Putamen (tissue), 1 donor: ENCODE measurements around the gene VCX3B.
"Not testable (repeated sequence)": the region's sequence is repeated elsewhere in the genome, so short reads cannot be mapped to it uniquely, and the experiment has no call there.

Experiments
- DNase-seq: peaks from one replicate; pipeline ENCODE4 v3.0.0-alpha.2; 2016; ENCODE audit warnings: low spot score

The VCX3B gene

DNA sequence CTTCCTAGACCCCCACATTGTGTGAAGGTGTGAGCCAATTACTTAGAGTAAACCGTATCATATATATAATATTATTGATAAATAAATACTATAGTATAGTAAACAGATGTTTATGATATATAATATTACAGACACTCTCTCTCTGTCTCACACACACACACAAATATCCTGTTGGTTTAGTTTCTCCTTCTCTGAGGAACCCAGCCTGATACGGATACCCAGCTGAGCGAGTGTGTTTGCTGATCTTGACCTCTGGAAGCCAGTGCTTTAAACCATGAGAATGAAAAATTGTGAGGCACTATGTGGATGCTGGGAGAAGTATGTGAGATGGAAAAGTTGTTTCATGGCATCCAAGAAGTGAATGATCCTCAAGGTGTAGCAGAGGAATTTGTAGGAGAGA is at the start of gene VCX3B:
VCX3B (plus strand) TSS at position 301 of the 400 bp plus-strand sequence. CDS start 621 bp downstream, outside the sequence.
- not testable (repeated sequence) for DNase-seq

DNA sequence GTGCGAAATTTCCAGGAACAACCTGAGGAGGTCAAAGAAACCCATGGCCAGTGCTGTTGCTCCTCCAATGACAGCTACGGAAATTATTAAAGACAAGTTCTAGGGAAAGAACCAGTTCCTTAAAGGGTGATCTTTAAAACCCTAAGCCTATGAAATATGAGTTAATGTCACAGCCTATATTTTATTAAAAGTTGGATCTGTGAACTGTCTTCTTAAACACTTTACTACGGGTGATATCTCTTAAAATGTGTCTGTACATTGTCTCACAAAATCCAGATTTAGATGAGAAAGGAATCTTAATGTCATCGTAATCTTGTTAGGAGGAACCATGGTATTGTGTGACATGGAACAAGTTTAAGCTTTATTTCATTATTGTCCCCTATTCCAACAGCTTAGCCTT is 46.3 kb upstream of the VCX3B start:
- no peak for DNase-seq

DNA sequence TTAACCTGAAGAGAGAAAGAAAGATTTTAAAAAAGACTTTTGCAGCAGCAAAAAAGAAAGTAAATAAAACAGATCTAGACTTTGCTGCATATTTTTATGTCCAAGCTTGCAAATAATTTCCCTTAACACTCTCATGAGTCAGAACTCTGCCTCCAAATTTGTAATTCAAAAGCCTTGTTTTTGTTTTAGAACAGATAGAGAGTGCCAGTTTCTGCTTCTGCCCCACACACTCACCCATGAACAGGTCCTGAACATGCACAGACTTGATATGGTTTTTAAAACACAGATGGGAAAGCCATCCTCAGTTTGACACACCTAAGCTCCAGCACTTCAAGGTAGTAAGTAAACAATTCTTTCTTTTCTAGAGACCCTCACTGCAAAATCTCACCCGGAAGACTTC is 39.7 kb upstream of the VCX3B start:
- no peak for DNase-seq

DNA sequence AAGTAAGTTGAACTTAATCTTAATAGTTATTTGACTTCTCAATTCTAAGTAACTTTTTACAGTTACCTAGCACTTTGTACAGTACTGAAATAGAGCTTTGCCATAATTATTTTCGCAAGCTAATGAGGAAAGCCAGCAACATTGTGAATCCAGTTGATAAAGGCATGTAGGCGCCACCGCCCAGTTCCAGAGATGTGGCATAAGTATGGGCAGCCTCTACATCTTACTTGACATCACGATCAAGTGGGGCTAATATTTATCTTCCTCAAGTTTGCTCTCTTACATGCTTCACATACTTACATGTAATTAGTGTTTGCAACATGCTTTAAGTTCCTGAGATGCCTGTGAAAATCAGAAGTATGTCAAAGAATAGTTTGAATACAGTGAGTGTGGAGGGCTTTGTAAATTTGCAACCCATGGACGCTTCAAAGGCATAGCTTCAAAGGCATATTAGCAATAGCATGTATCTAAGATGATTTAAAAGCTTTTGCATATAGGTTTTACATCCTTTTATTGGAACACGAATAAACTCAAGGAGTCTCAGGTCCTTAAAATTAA is 34.9 kb upstream of the VCX3B start:
- DNase-seq, result no peak

DNA sequence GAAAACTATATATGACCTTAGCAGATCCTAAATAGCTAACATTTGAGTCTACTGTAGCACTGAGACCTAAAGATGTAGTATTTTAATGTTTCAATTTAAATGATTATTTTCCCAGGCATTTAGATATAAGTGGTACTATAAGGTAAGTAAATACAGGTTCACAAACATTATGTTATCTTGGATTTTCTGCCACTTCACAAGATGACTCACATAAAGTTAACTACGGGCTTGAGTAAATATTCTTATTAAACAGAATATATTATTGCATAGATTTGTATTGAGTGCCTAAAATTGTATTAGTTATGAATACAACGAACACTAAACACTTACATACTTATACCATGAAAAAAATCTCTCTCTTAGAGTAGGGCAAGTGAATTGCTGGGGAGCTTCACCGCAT is 34.2 kb upstream of the VCX3B start:
- no peak for DNase-seq

DNA sequence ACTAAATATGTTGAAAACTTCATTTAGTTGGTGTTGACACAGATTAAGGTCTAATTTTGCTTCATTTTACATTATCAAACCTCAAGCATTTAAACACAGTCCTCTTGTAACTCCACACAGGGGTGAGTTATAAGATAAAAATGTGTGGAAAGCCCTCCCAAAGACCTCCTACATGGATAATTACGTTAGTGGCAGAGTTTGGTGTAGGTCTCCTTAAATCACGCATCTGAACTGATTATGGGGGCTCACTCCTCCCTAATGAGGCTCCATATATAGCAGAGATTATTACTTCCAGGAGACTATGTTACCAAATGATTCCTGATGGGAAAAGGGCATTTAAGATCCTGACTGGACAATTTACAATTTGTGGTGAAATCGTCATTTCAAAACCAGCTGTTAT is 32.2 kb upstream of the VCX3B start:
- DNase-seq, result no peak

DNA sequence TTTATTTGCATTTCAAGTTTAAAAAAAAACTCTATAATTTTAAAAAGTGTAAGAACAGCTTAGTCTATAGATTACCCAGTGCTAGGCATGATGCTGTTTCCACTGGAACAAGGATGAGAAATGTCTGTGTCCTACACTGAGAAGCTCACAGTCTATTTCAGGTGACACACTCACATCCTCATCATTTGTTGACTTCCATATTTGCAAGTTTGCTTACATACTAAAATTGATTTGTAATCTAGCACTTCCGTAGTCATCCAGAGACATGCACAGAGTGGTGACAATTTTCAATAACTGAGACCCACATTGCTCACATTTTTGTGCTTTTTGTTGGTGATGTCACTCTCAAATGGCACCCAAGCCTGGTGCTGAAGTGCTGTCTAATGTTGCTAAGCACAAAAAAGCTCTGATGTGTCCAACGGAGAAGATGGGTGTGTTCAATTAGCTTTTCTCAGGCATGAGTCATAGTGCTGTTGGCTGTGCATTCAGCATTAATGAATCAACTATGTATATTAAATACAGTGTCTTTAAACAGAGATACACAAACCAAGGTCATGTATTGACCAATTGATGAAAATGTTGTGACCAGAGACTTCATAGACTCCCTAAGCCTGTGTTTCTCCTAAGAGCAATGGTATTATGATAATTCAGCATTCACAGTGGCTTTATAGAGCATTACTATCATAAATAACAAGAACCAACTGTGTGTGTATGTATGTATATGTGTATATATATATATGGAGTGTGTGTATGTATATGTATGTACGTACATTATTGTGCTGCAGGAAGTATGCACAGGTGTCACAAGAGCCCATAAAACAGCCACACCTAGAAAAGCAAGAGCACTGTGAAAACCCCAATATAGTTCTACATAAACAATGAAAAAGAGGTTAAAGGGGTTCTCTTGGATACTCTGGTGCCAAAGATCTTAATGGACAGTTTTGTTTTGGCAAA is 31.2 kb upstream of the VCX3B start:
- no peak for DNase-seq

DNA sequence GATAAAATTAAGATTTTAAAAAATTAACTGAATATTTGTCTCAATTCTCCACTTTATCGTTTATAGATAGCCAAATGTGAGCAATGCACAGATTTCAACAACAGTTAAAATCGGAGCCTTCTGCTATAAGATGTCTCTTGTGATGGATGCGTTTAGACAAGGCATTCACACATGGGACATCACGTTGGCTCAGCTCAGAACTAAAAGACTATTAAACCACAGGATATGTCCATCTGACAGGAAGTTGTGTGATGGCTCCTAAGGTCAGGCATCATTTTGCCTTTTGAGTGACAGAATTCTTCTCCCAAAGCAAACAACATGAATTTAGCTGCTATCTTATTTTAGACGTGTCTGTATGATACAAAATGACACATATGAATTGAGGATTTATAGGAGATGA is 17.3 kb upstream of the VCX3B start:
- DNase-seq, result no peak

DNA sequence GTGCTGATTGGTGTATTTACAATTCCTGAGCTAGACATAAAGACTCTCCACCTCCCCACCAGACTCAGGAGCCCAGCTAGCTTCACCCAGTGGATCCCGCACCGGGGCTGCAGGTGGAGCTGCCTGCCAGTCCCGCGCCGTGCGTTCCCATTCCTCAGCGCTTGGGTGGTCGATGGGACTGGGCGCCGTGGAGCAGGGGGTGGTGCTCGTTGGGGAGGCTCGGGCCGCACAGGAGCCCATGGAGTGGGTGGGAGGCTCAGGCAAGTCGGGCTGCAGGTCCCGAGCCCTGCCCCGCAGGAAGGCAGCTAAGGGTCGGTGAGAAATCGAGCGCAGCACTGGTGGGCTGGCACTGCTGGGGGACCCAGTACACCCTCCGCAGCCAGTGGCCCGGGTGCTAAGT is 12.3 kb upstream of the VCX3B start:
- not testable (repeated sequence) for DNase-seq

DNA sequence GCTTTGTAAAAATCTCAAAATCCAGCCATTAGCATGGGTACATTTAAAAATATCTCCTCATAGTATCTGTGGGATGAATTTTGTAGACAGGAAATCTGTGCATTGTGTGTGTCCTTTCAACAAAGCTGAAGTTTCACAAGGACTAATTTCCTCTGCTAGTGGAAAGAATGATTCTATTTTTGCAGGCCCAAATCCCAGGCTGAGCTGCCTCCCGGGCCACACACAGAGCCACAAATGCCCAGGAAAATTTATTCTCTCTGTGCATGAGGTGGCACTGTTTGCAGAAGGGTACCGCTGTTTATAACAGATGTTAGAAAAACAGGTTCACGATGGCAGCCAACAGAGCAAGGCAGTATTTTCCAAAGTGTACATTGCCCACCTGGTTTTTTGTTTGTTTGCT is 11.0 kb upstream of the VCX3B start:
- no peak for DNase-seq

DNA sequence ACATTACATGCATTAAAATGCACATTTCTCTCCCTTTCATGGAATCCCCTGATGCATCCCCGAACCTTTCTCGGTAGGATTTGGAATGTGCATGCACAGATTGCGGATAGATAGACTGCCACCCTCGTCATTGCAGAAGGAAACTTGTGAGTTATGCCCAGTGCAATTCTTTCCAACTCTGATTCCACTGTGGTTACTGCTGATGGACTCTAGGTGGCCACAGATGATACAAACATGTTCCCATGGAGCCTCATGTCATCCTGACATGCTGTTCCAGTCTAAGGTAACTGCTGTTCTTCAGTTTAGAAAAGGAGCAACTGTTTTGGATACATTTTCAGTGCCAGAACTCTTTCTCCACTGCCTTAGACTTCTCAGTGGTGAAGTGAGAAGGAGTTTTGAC is 9.1 kb upstream of the VCX3B start:
- no peak for DNase-seq

DNA sequence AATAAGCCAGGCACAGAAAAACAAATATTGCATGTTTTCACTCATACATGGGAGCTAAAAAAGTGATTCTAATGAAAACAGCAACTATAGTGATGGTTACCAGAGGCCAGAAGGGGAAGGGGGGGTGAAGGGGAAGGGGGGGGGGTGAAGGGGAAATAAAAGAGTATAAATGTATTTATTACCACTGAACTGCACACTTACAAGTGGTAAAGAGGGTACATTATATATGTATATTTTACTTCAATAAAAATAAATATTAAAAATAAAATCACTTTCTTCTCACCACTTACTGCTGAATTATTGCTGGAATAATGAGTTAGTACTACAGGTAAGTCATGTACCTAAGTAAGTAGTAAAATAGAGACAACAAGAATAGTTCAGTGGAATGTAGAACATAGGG is 2.1 kb upstream of the VCX3B start:
- DNase-seq, result no peak

DNA sequence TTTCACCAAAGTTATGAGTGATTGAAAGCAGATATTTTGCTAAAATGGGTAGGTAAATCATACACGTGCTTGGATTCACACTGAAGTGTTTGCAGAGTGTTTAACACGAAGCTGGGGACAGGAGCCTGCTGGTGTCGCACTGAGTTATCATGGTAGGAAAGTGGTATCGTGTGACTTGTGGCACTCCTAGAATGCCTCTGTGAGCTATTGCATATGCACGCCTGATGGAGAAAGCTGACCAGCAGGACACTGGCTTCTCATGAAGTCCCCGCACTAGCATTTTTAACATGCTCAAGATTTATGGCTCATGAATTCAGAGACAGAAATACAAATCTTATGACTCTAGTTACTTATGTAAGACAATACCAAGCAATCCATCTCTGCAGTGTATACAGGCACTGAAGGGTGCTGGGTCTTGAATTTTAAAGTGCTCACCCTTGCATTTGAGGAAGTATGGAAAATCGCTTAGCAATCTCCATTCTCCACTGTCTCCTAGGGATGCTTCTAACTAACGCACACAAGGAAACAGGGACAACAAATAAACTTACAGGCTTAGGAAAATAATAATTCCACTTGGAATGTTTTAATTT is 19.8 kb downstream of the VCX3B start:
- DNase-seq, result no peak

DNA sequence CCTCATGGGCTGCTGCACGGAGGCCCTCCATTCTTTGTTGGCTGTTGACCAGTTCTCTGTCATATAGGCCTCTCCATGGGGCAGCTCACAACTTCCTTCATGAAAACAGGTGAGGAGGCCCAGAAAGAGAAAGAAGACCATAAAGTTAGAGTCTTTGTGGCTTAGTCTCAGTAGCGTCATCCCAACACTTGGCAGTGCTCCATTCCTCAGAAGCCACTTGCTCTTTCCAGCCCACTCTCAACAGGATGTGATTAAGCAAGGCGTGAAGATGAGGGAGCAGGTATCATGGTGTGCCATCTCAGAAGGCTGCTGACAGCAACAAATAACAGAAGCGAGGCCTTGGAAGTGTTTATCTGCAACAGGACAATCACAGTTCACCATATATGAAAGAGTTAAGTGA is 30.4 kb downstream of the VCX3B start:
- DNase-seq, result not testable (repeated sequence)

DNA sequence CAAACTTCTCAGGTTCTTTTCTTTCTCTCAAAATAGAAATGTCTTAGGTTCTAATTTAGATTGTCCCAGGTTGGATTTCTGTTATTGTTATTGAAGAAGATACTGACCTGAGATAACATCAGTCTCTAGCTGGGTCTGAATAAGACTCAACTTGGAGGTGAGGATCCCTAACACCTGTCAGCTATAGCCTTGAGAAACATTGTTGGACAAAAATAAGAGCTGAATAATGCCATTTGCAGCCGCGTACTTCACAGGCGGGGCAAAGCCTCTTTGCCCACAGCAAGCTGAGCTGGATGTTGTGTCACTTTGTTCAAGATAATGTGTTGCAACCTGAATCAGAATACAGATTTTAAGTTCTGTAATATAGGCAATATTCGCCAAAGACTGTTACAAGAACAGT is 35.6 kb downstream of the VCX3B start:
- no peak for DNase-seq

DNA sequence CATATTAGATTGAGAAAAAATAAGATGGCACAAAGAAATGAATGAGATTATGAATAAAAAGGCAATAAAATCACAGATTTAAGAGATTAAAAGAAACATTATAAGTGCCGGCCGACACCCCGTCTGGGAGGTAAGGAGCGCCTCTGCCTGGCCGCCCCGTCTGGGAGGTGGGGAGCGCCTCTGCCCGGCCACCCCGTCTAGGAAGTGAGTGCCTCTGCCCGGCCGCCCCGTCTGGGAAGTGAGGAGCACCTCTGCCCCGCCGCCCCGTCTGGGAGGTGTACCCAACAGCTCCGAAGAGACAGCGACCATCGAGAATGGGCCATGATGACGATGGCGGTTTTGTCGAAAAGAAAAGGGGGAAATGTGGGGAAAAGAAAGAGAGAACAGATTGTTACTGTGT is 37.5 kb downstream of the VCX3B start:
- not testable (repeated sequence) for DNase-seq

DNA sequence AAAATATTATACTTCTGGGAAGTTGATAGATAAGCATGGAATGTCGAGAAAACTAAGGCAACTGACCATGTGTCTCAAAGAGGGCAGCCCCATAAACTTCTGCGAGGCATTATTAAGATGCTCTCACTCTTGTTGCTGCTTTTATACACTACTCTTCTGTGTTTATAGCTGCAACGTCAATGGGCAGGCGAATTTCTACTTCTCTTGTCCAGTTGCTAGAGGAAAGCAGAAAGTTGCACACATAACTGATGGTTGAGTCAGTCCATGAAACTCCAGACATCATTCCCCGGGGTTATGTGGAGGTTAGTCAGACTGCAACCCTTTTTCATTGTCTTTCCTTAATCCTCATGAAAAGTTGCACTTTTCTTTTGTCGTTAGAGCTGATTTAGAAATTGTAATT is 39.8 kb downstream of the VCX3B start:
- no peak for DNase-seq
